ENCODE measurements around the gene KIAA1586. TPM values are rescaled to one million over a fixed set of nuclear protein-coding genes. Genes with fewer than 3 reads are reported as not detected.

Gene KIAA1586
- total RNA-seq, 1 experiment from 2014 or later: 12.6 TPM

DNA sequence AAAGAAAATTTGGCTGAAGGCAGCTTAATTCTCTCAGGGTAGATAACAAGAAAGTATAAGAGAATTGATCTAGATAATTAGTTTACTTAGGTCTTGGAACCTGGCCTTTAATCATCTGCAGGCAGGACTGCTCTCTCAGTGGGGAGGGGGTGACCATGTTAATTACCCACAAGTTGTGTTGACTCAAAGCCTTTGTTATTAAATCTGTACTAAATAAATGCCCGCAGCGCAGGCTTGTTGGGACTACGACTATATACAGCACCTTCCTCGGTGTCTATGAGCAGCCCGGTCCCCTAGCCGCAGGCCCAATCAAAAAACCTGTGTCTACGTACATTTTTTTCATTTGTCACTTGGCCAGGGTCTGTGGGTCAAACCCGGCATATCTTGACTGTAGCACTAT is 27.9 kb downstream of the KIAA1586 start:
- no peak for DNase-seq
- no peaks in the 10 kb centered on the region for H3K27me3 Mint-ChIP-seq (ENCODE audit: unreplicated experiment)
- BruUV-seq (replicated peaks): no TSS peak
- H3K9me3 Mint-ChIP-seq (ENCODE audit: low read depth, unreplicated experiment): no peaks in the 10 kb centered on the region
- no peak overlapping the region for H3K27ac Mint-ChIP-seq (ENCODE audit: unreplicated experiment)
- intact Hi-C loops (cut with micrococcal nuclease; ENCODE audit: unreplicated experiment): no loop called here
- H3K4me1 Mint-ChIP-seq (ENCODE audit: low read depth, unreplicated experiment): no peaks in the 10 kb centered on the region
- no peak overlapping the region for H3K4me3 Mint-ChIP-seq (ENCODE audit: low read depth, unreplicated experiment)
- H3K36me3 Mint-ChIP-seq (ENCODE audit: insufficient read depth, unreplicated experiment): no peaks in the 10 kb centered on the region
- CTCF ChIA-PET: no interaction called here
- TF ChIP-seq CTCF (IDR thresholded peaks at IDR 0.05; ENCODE audit: unreplicated experiment): no peak

DNA sequence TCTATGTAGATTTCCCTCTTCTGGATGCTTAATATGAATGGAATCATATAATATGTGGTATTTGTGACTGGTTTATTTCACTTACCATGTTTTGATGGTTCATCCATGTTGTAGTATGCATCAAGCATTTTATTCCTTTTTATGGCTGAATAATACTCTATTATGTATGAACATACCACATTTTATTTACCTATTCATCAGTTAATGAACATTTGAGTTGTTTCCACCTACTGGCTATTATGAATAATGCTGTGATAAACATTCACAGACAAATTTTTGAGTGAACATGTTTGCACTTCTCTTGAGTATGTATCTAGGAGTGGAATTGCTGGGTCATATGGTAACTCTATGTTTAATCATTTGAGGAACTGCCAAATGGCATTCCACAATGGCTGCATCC is 28.6 kb downstream of the KIAA1586 start:
- DNase-seq: no peak
- no peaks in the 10 kb centered on the region for H3K9me3 Mint-ChIP-seq (ENCODE audit: low read depth, unreplicated experiment)
- H3K36me3 Mint-ChIP-seq (ENCODE audit: insufficient read depth, unreplicated experiment): no peaks in the 10 kb centered on the region
- H3K4me3 Mint-ChIP-seq (ENCODE audit: low read depth, unreplicated experiment): no peak overlapping the region
- BruUV-seq (replicated peaks): no TSS peak
- no peak for TF ChIP-seq CTCF (IDR thresholded peaks at IDR 0.05; ENCODE audit: unreplicated experiment)
- intact Hi-C loops (cut with micrococcal nuclease; ENCODE audit: unreplicated experiment): no loop called here
- H3K4me1 Mint-ChIP-seq (ENCODE audit: low read depth, unreplicated experiment): no peaks in the 10 kb centered on the region
- CTCF ChIA-PET: no interaction called here
- H3K27me3 Mint-ChIP-seq (ENCODE audit: unreplicated experiment): no peaks in the 10 kb centered on the region
- no peak overlapping the region for H3K27ac Mint-ChIP-seq (ENCODE audit: unreplicated experiment)

DNA sequence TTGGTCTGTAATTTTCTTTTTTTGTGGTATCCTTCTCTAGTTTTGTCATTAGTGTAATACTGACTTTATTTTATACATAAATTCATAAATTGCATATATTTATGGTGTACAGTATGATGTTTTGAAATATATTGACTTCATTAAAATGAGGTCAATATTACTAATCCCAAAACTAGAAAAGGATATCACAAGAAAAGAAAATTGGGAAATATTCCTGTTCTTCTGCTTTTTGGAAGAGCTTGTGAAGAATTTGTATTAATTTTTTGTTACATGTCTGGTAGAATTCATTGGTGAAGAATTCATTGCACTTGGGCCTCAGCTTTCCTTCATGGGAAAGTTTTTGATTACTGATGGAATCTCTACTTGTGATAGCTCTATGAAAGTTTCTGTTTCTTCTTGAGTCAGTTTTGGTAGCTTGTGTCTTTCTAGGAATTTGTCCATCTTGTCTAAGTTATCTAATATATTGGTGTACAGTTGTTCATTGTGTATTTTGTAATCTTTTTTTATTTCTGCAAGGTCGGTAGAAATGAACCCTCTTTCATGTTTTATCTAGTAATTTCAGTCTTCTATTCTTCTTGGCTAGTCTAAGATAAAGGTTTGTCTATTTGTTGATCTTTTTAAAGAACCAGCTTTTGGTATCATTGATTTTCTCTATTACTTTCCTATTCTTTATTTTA is 32.2 kb downstream of the KIAA1586 start:
- DNase-seq: no peak
- no peaks in the 10 kb centered on the region for H3K36me3 Mint-ChIP-seq (ENCODE audit: insufficient read depth, unreplicated experiment)
- no peak overlapping the region for H3K27ac Mint-ChIP-seq (ENCODE audit: unreplicated experiment)
- H3K4me3 Mint-ChIP-seq (ENCODE audit: low read depth, unreplicated experiment): no peak overlapping the region
- no peaks in the 10 kb centered on the region for H3K27me3 Mint-ChIP-seq (ENCODE audit: unreplicated experiment)
- H3K4me1 Mint-ChIP-seq (ENCODE audit: low read depth, unreplicated experiment): no peaks in the 10 kb centered on the region
- no peak for TF ChIP-seq CTCF (IDR thresholded peaks at IDR 0.05; ENCODE audit: unreplicated experiment)
- CTCF ChIA-PET: no interaction called here
- intact Hi-C loops (cut with micrococcal nuclease; ENCODE audit: unreplicated experiment): no loop called here
- H3K9me3 Mint-ChIP-seq (ENCODE audit: low read depth, unreplicated experiment): no peaks in the 10 kb centered on the region
- no TSS peak for BruUV-seq (replicated peaks)

DNA sequence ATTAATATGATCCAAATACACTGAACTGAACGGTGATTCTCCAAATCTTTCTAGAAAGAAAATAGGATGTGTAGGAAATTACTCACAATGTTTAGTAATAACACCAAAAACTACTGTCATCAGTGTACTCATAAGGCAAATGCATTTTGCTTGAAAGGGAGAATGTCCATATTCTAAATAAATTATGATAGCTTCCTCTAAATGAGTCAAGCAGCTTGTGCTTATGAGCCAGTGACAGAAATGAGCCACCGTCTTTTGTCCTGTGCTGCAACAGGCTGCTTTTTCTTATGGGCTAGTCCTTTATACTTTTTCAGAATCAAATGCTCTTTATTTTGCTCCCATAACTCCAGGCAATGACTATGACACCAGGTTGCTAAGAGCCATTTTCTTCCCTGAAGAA is 39.0 kb downstream of the KIAA1586 start:
- no peaks in the 10 kb centered on the region for H3K9me3 Mint-ChIP-seq (ENCODE audit: low read depth, unreplicated experiment)
- TF ChIP-seq CTCF (IDR thresholded peaks at IDR 0.05; ENCODE audit: unreplicated experiment): no peak
- intact Hi-C loops (cut with micrococcal nuclease; ENCODE audit: unreplicated experiment): no loop called here
- peaks cover 10% of the 10 kb centered on the region for H3K36me3 Mint-ChIP-seq (ENCODE audit: insufficient read depth, unreplicated experiment)
- CTCF ChIA-PET: no interaction called here
- no peaks in the 10 kb centered on the region for H3K27me3 Mint-ChIP-seq (ENCODE audit: unreplicated experiment)
- DNase-seq: no peak
- H3K4me1 Mint-ChIP-seq (ENCODE audit: low read depth, unreplicated experiment): no peaks in the 10 kb centered on the region
- H3K4me3 Mint-ChIP-seq (ENCODE audit: low read depth, unreplicated experiment): no peak overlapping the region
- H3K27ac Mint-ChIP-seq (ENCODE audit: unreplicated experiment): no peak overlapping the region
- no TSS peak for BruUV-seq (replicated peaks)

Data from Calu3 (cell line).